Measurements from ENCODE around the gene NGEF. TPM values are rescaled to one million over a fixed set of nuclear protein-coding genes. Genes with fewer than 3 reads are reported as not detected.

The NGEF gene
- total and polyA plus RNA-seq, 12 donors: 10.1 to 467 (median 46.1) TPM

- no peak overlapping the region for H3K27ac ChIP-seq
- no peak for TF ChIP-seq CTCF (IDR thresholded peaks at IDR 0.05)
These were observed 20.6 kb upstream of the NGEF start for GRCh38 chr2:233033672-233034071.

GRCh38 chr2:233032551-233033320, 19.7 kb upstream of the NGEF start, which contains the start of gene NEU2:
Gene NEU2 (plus strand): TSS chr2:233032672. CDS start chr2:233032672, 0 bp downstream.
- Histone ChIP-seq H3K4me3 (no peak within 1 kb of the TSS), H3K27me3 (no peaks in the 10 kb centered on the region), H3K4me1 (replicated peaks in 1 of 2) (no peaks in the 10 kb centered on the region), H3K9me3 (replicated peaks in 1 of 3) (no peaks in the 10 kb centered on the region), H3K36me3 (replicated peaks in 1 of 2) (no peaks in the 10 kb centered on the region), H3K27ac (no peak within 1 kb of the TSS)
- no peak for DNase-seq
- intact Hi-C loops (cut with DNase I): loop anchor here in 1 of 2 donors (5.0 kb wide), 1 partner anchor 175 kb away; no protein-coding TSS in a partner anchor
- TF ChIP-seq CTCF (IDR thresholded peaks at IDR 0.05) (no peak), POLR2A (IDR thresholded peaks at IDR 0.05) (no peak)
- 89 to 94% (median 92%) methylated on average over 4 to 13 of the region's 13 CpGs for WGBS, 4 donors

More at GRCh38 chr2:233033672-233034071, 20.6 kb upstream of the NGEF start:
- no peaks in the 10 kb centered on the region for H3K9me3 ChIP-seq (replicated peaks in 1 of 3)
- peak in 1 of 7 donors; percentile 8 for DNase-seq
- 70 to 80% (median 72%) methylated on average over 9 of the region's 9 CpGs for WGBS, 4 donors
- intact Hi-C loops (cut with DNase I): loop anchor here in 1 of 2 donors (5.0 kb wide), 1 partner anchor 176 kb away; no protein-coding TSS in a partner anchor
- no peak overlapping the region for H3K4me3 ChIP-seq
- no peaks in the 10 kb centered on the region for H3K36me3 ChIP-seq (replicated peaks in 1 of 2)
- H3K4me1 ChIP-seq (replicated peaks in 1 of 2): no peaks in the 10 kb centered on the region
- H3K27me3 ChIP-seq: no peaks in the 10 kb centered on the region

- TF ChIP-seq POLR2A (IDR thresholded peaks at IDR 0.05) (no peak), CTCF (IDR thresholded peaks at IDR 0.05) (no peak)
- 82 to 90% (median 83%) methylated on average over 27 of the region's 27 CpGs for WGBS, 4 donors
- Histone ChIP-seq H3K4me3 (no peak overlapping the region), H3K36me3 (replicated peaks in 1 of 2) (no peaks in the 10 kb centered on the region), H3K27me3 (no peaks in the 10 kb centered on the region), H3K4me1 (replicated peaks in 1 of 2) (no peaks in the 10 kb centered on the region), H3K27ac (no peak overlapping the region), H3K9me3 (replicated peaks in 1 of 3) (no peaks in the 10 kb centered on the region)
- no peak for DNase-seq
- intact Hi-C loops (cut with DNase I): loop anchor here in 1 of 2 donors (5.0 kb wide), 1 partner anchor 175 kb away; no protein-coding TSS in a partner anchor
These were observed 18.8 kb upstream of the NGEF start for GRCh38 chr2:233031556-233032500.

GRCh38 chr2:233029321-233029720, 16.3 kb upstream of the NGEF start:
- no peaks in the 10 kb centered on the region for H3K36me3 ChIP-seq (replicated peaks in 1 of 2)
- no peaks in the 10 kb centered on the region for H3K9me3 ChIP-seq (replicated peaks in 1 of 3)
- no peak overlapping the region for H3K27ac ChIP-seq
- no peak for DNase-seq
- no peaks in the 10 kb centered on the region for H3K4me1 ChIP-seq (replicated peaks in 1 of 2)
- intact Hi-C loops (cut with DNase I): loop anchor here (5.0 to 10.0 kb wide), 2 partner anchors 47 to 175 kb away; no protein-coding TSS in a partner anchor
- 87 to 92% (median 90%) methylated on average over 8 to 9 of the region's 9 CpGs for WGBS, 4 donors
- no peak for TF ChIP-seq CTCF (IDR thresholded peaks at IDR 0.05)
- TF ChIP-seq POLR2A (IDR thresholded peaks at IDR 0.05): no peak
- H3K4me3 ChIP-seq: no peak overlapping the region
- no peaks in the 10 kb centered on the region for H3K27me3 ChIP-seq

All from adrenal gland (tissue), 12 donors.